Stimulated activated naive CD4-positive, alpha-beta T cell (primary cell): ENCODE data around the gene F7.
"Not testable (repeated sequence)": the region's sequence is repeated elsewhere in the genome, so short reads cannot be mapped to it uniquely, and the experiment has no call there.

Source experiments
- DNase-seq, 6 experiments: peaks; one replicate each; lab custom pipeline; 2025; lab: John Stamatoyannopoulos, UW

The F7 gene

GRCh38 chr13:113072376-113072775 is 33.2 kb upstream of the F7 start:
- no peak for DNase-seq

GRCh38 chr13:113073942-113074341 is 31.6 kb upstream of the F7 start:
- no peak for DNase-seq

- no peak for DNase-seq
Measured at GRCh38 chr13:113074401-113074800, 31.2 kb upstream of the F7 start.

- DNase-seq = no peak
Measured at GRCh38 chr13:113074876-113075275, 30.7 kb upstream of the F7 start.

- DNase-seq = no peak
Measured at GRCh38 chr13:113075711-113076110, 29.9 kb upstream of the F7 start.

GRCh38 chr13:113076681-113077401 is 28.8 kb upstream of the F7 start:
- DNase-seq = no peak

- no peak for DNase-seq
Measured at GRCh38 chr13:113077566-113077952, 28.0 kb upstream of the F7 start.

GRCh38 chr13:113077953-113078901 is 27.4 kb upstream of the F7 start:
- DNase-seq = no peak

GRCh38 chr13:113078902-113079780 is 26.4 kb upstream of the F7 start:
- no peak for DNase-seq

- not testable (repeated sequence) for DNase-seq
Measured at GRCh38 chr13:113079781-113080080, 25.9 kb upstream of the F7 start.

GRCh38 chr13:113080361-113080831 is 25.2 kb upstream of the F7 start:
- no peak for DNase-seq

GRCh38 chr13:113080901-113081521 is 24.6 kb upstream of the F7 start:
- DNase-seq = no peak

GRCh38 chr13:113082198-113083021 is 23.2 kb upstream of the F7 start:
- no peak for DNase-seq

GRCh38 chr13:113083022-113083373 is 22.6 kb upstream of the F7 start:
- no peak for DNase-seq

- no peak for DNase-seq
Measured at GRCh38 chr13:113083402-113084061, 22.1 kb upstream of the F7 start.

- no peak for DNase-seq
Measured at GRCh38 chr13:113084094-113084942, 21.3 kb upstream of the F7 start.

- DNase-seq = no peak
Measured at GRCh38 chr13:113084943-113085540, 20.5 kb upstream of the F7 start.

GRCh38 chr13:113086031-113086750 is 19.4 kb upstream of the F7 start:
- no peak for DNase-seq
